A549 (cell line): Measurements from ENCODE around the gene ALDOA. TPM values are rescaled to one million over a fixed set of nuclear protein-coding genes. Genes with fewer than 3 reads are reported as not detected.
A peak's percentile ranks its signal among the peaks of the same experiment; 100 is the strongest.

Experiments
- ATAC-seq, 2 experiments: fragments of 200-7000 bp in 1 of 2; fragments of >200 bp in 1 of 2; cut with Nextera tagmentation in 1 of 2; cut with Tn5 transposase in 1 of 2; 3 replicates each; pipeline versions ENCODE4 v1.8.0 to v1.9.1; 2018 to 2020; ENCODE audit warnings: mild to moderate bottlenecking in 1 of 2, moderate library complexity in 1 of 2
- CTCF ChIA-PET: fragments of 300-600 bp; sonication (Branson Sonifier 250); formaldehyde crosslinking; extraction: SDS; loops from one replicate; lab custom pipeline; 2021; ENCODE audit warnings: antibody characterized with exemption, inconsistent platforms; lab: Yijun Ruan, JAX
- POLR2A ChIA-PET: fragments of 350-600 bp; formaldehyde crosslinking; extraction: SDS; loops from one replicate; lab custom pipeline; 2021; ENCODE audit warnings: antibody characterized with exemption, inconsistent platforms; lab: Yijun Ruan, JAX
- DNase-seq, 2 experiments: peaks; one replicate each; pipeline versions ENCODE4 v3.0.0 to v3.0.0-alpha.2; 2011 to 2016; ENCODE audit warnings: low read depth in 1 of 2, low spot score in 1 of 2
- FAIRE-seq: peaks from 2 replicates; lab custom pipeline; 2011; peaks lifted over from hg19 to GRCh38; lab: Jason Lieb, UNC
- H3K27ac ChIP-seq, 2 experiments: fragments of >200 bp; sonication (Bioruptor Twin); formaldehyde crosslinking; 3 replicates each; pipeline ENCODE4 v1.5.1; 2016 to 2017
- H3K4me1 ChIP-seq: fragments of >200 bp; sonication (Bioruptor Twin); formaldehyde crosslinking; 3 replicates; pipeline ENCODE4 v1.6.1; 2016
- H3K4me2 ChIP-seq: fragments of >200 bp; sonication (Bioruptor Twin); formaldehyde crosslinking; 3 replicates; pipeline ENCODE4 v1.6.1; 2016
- H3K4me3 ChIP-seq: fragments of >200 bp; sonication (Bioruptor Twin); formaldehyde crosslinking; 3 replicates; pipeline ENCODE4 v1.5.1; 2016
- H3K9me3 ChIP-seq: fragments of >200 bp; sonication (Bioruptor Twin); formaldehyde crosslinking; 3 replicates; pipeline ENCODE4 v1.6.1; 2016
- CHD4 ChIP-seq: fragments of 200-600 bp; sonication (generic); IDR thresholded peaks from 2 replicates; pipeline ENCODE4 v1.6.1; 2016; ENCODE audit warnings: antibody characterized with exemption, mild to moderate bottlenecking, borderline replicate concordance
- EHF ChIP-seq: fragments of 250-450 bp; sonication (Bioruptor Pico); IDR thresholded peaks from 2 replicates; pipeline ENCODE4 v1.5.0; 2020; ENCODE audit warnings: mild to moderate bottlenecking
- FOXS1 ChIP-seq: fragments of 250-450 bp; sonication (Bioruptor Pico); IDR thresholded peaks from 2 replicates; pipeline ENCODE4 v1.5.0; 2020; ENCODE audit warnings: mild to moderate bottlenecking, moderate library complexity
- HEYL ChIP-seq: fragments of 250-450 bp; sonication (Bioruptor Pico); IDR thresholded peaks from 2 replicates; pipeline ENCODE4 v1.8.0; 2021; ENCODE audit warnings: mild to moderate bottlenecking, moderate library complexity
- HOXA7 ChIP-seq: fragments of 250-450 bp; sonication (Bioruptor Pico); IDR thresholded peaks from 2 replicates; pipeline ENCODE4 v1.5.0; 2020; ENCODE audit warnings: mild to moderate bottlenecking, moderate library complexity
- HOXB5 ChIP-seq: fragments of 250-450 bp; sonication (Bioruptor Pico); IDR thresholded peaks from 2 replicates; pipeline ENCODE4 v1.5.0; 2020; ENCODE audit warnings: mild to moderate bottlenecking, moderate library complexity
- JUN ChIP-seq, 2 experiments: fragments of >200 bp; sonication (Bioruptor Twin); formaldehyde crosslinking; IDR thresholded peaks; 2 replicates in 1 of 2; 3 replicates in 1 of 2; pipeline ENCODE4 v1.6.1; 2016 to 2017
- MAFK ChIP-seq: fragments of 450-650 bp; IDR thresholded peaks from 2 replicates; pipeline ENCODE4 v1.6.1; 2014; ENCODE audit not compliant: partially characterized antibody
- MYC ChIP-seq: IDR thresholded peaks from 2 replicates; pipeline ENCODE4 v1.6.1; 2012; ENCODE audit warnings: mild to moderate bottlenecking, inconsistent platforms, low read length, improper control_type of control experiment, borderline replicate concordance
- POLR2A ChIP-seq: IDR thresholded peaks from 2 replicates; pipeline ENCODE4 v1.6.1; 2012; ENCODE audit warnings: mild to moderate bottlenecking, low read length
- RAD21 ChIP-seq, 2 experiments: fragments of >200 bp in 1 of 2; sonication (Bioruptor Twin) in 1 of 2; formaldehyde crosslinking in 1 of 2; IDR thresholded peaks in 1 of 2; conservative IDR thresholded peaks in 1 of 2; 2 replicates in 1 of 2; 3 replicates in 1 of 2; pipeline ENCODE4 v1.6.1; 2012 to 2018; ENCODE audit warnings: inconsistent platforms in 1 of 2
- RCOR1 ChIP-seq: fragments of 150-350 bp; IDR thresholded peaks from 2 replicates; pipeline ENCODE4 v1.6.1; 2014; ENCODE audit warnings: antibody characterized with exemption, low read length, low read depth
- SMC3 ChIP-seq: fragments of >200 bp; sonication (Bioruptor Twin); formaldehyde crosslinking; IDR thresholded peaks from 3 replicates; pipeline ENCODE4 v1.6.1; 2018; ENCODE audit warnings: inconsistent platforms
- ZC3H11A ChIP-seq: fragments of 450-650 bp; IDR thresholded peaks from 2 replicates; pipeline ENCODE4 v1.6.1; 2014; ENCODE audit warnings: antibody characterized with exemption, mild to moderate bottlenecking
- ZNF302 ChIP-seq: fragments of 250-450 bp; sonication (Bioruptor Pico); IDR thresholded peaks from 2 replicates; pipeline ENCODE4 v1.9.0; 2021; ENCODE audit warnings: inconsistent platforms, mild to moderate bottlenecking, moderate library complexity
- WGBS: methylation state at CpG from one replicate; pipeline ENCODE4 v1.1.6; 2017; ENCODE audit errors: missing lambda C conversion rate; 5-methylcytosine and 5-hydroxymethylcytosine counted together
- polyA plus RNA-seq, 4 experiments: library from polyadenylated mRNA; depleted of rRNA in 3 of 4; stranded (reverse); fragments of >200 nt; fragmentation: RNase III in 1 of 4; extraction: RNeasy Plus Mini Kit Qiagen cat#74134 plus additional on column Dnase treatment in 1 of 4; gene quantifications; 2 replicates in 3 of 4; 3 replicates in 1 of 4; pipeline ENCODE4 v1.2.3, GENCODE V29; 2011 to 2017
- TF ChIP-seq, protein P1 (sequence below): IDR thresholded peaks from 2 replicates; pipeline ENCODE4 v1.6.1; 2012
- TF ChIP-seq, protein P2 (sequence below): fragments of 200-600 bp; sonication (generic); IDR thresholded peaks from 2 replicates; pipeline ENCODE4 v1.6.1; 2016; ENCODE audit warnings: antibody characterized with exemption, mild to moderate bottlenecking, moderate library complexity
- TF ChIP-seq, protein P3 (sequence below): fragments of >200 bp; sonication (Bioruptor Twin); formaldehyde crosslinking; IDR thresholded peaks from 3 replicates; pipeline ENCODE4 v1.5.1; 2016
- TF ChIP-seq, protein P4 (sequence below): IDR thresholded peaks from 2 replicates; pipeline ENCODE4 v1.6.1; 2012; ENCODE audit warnings: low read depth, borderline replicate concordance
- TF ChIP-seq, protein P5 (sequence below): fragments of 250-450 bp; sonication (Bioruptor Pico); IDR thresholded peaks from 2 replicates; pipeline ENCODE4 v1.5.0; 2020; ENCODE audit warnings: low read depth, mild to moderate bottlenecking, moderate library complexity

ALDOA gene
- polyA plus RNA-seq, 2 of the 4 experiments (the other 2 are of a cell fraction): 741 to 1,286 TPM

DNA sequence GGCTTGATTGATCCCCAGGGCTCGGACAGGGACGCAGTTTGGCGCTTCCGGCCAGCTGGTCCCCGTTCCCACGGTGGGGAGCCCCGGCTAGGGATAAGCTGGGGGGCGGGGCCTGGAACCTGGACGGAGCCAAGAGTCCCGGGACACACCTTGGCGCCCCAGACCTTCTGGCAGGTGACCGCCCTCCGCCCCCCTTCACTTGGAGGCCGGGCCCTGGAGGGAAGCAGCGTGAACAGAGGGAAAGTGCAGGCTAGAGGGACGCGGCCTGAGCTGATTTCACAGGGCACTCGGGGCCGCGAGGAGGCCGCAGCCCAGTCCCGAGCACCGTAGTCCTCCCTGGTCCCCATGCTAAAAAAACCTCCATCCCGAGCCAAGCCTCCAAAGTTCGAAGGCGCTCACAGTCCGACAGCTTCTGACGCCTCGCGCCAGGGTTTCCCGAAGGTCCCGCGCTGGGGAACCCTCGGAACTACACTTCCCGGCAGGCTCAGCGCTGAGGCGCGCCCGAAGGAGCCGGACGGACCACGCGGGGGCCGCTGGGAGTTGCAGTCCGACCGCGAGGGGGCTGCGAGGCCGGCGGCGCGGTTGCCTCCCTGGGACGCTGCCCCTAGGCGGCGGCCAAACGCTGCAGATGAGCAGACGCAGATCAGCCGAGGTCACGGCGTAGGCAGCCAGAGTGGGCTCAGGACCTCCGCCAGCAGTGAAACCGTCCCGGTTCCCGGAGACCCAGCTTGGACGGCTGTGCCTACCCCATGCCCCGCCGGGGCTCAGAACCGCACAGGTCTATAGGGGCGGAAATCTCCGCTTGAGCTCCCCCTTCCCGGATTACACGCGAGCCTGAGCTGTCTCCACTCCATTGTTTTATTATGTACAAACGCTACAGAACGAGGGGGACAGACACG is 26.2 kb downstream of the ALDOA start, which contains the start of gene TBX6:
TBX6 (minus strand) TSS at position 451 of the 899 bp plus-strand sequence. CDS start 731 bp downstream, outside the sequence.
- Histone ChIP-seq H3K4me1 (peaks cover 29% of the 10 kb centered on the region), H3K9me3 (0 out of 3 replicates have a peak, but pooled peaks cover under 1% of the 10 kb centered on the region), H3K27ac (peak within 1 kb of the TSS; percentile 79 to 94), H3K4me2 (peak within 1 kb of the TSS; percentile 88), H3K4me3 (peak within 1 kb of the TSS; percentile 59)
- DNase-seq (peak; percentile 90 to 91), FAIRE-seq (no peak), ATAC-seq (peak; percentile 80 to 93)
- TF ChIP-seq RCOR1: no peak
- TF ChIP-seq, protein P1, sequence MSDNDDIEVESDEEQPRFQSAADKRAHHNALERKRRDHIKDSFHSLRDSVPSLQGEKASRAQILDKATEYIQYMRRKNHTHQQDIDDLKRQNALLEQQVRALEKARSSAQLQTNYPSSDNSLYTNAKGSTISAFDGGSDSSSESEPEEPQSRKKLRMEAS: peak; percentile 64; the same call in 1 of the 2 replicates
- peak; percentile 76 to 82 for TF ChIP-seq RAD21 (conservative IDR thresholded peaks at IDR 0.05 in 1 of 2, IDR thresholded peaks at IDR 0.05 in 1 of 2)
- no peak for TF ChIP-seq ZC3H11A
- TF ChIP-seq, protein P2, sequence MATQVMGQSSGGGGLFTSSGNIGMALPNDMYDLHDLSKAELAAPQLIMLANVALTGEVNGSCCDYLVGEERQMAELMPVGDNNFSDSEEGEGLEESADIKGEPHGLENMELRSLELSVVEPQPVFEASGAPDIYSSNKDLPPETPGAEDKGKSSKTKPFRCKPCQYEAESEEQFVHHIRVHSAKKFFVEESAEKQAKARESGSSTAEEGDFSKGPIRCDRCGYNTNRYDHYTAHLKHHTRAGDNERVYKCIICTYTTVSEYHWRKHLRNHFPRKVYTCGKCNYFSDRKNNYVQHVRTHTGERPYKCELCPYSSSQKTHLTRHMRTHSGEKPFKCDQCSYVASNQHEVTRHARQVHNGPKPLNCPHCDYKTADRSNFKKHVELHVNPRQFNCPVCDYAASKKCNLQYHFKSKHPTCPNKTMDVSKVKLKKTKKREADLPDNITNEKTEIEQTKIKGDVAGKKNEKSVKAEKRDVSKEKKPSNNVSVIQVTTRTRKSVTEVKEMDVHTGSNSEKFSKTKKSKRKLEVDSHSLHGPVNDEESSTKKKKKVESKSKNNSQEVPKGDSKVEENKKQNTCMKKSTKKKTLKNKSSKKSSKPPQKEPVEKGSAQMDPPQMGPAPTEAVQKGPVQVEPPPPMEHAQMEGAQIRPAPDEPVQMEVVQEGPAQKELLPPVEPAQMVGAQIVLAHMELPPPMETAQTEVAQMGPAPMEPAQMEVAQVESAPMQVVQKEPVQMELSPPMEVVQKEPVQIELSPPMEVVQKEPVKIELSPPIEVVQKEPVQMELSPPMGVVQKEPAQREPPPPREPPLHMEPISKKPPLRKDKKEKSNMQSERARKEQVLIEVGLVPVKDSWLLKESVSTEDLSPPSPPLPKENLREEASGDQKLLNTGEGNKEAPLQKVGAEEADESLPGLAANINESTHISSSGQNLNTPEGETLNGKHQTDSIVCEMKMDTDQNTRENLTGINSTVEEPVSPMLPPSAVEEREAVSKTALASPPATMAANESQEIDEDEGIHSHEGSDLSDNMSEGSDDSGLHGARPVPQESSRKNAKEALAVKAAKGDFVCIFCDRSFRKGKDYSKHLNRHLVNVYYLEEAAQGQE: no peak
- TF ChIP-seq POLR2A: peak; percentile 53
- TF ChIP-seq HEYL (CRISPR knock-in tag): no peak
- peak in 1 of 2 experiments; percentile 47; a peak in 1 of 5 replicates for TF ChIP-seq JUN (IDR thresholded peaks at IDR 0.05)
- TF ChIP-seq, protein P3, sequence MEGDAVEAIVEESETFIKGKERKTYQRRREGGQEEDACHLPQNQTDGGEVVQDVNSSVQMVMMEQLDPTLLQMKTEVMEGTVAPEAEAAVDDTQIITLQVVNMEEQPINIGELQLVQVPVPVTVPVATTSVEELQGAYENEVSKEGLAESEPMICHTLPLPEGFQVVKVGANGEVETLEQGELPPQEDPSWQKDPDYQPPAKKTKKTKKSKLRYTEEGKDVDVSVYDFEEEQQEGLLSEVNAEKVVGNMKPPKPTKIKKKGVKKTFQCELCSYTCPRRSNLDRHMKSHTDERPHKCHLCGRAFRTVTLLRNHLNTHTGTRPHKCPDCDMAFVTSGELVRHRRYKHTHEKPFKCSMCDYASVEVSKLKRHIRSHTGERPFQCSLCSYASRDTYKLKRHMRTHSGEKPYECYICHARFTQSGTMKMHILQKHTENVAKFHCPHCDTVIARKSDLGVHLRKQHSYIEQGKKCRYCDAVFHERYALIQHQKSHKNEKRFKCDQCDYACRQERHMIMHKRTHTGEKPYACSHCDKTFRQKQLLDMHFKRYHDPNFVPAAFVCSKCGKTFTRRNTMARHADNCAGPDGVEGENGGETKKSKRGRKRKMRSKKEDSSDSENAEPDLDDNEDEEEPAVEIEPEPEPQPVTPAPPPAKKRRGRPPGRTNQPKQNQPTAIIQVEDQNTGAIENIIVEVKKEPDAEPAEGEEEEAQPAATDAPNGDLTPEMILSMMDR: peak; percentile 49; the same call in 2 of the 3 replicates
- TF ChIP-seq, protein P4, sequence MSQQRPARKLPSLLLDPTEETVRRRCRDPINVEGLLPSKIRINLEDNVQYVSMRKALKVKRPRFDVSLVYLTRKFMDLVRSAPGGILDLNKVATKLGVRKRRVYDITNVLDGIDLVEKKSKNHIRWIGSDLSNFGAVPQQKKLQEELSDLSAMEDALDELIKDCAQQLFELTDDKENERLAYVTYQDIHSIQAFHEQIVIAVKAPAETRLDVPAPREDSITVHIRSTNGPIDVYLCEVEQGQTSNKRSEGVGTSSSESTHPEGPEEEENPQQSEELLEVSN: peak; percentile 80; the same call in 1 of the 2 replicates
- no peak for TF ChIP-seq FOXS1 (CRISPR knock-in tag)
- TF ChIP-seq SMC3: peak; percentile 50
- POLR2A ChIA-PET: interaction anchor here (0.6 to 4.9 kb wide), 5 partner anchors 15 to 326 kb away, joined by 3 to 67 read pairs (median 4); partner anchors contain the start of gene ALDOA
- WGBS: 18% methylated on average over 27 of the region's 76 CpGs
- CTCF ChIA-PET: interaction anchor here (0.6 to 9.6 kb wide), 50 partner anchors 8 to 551 kb away, joined by 3 to 153 read pairs (median 6); partner anchors contain the start of genes ALDOA, DCTPP1, GDPD3 and PPP4C

DNA sequence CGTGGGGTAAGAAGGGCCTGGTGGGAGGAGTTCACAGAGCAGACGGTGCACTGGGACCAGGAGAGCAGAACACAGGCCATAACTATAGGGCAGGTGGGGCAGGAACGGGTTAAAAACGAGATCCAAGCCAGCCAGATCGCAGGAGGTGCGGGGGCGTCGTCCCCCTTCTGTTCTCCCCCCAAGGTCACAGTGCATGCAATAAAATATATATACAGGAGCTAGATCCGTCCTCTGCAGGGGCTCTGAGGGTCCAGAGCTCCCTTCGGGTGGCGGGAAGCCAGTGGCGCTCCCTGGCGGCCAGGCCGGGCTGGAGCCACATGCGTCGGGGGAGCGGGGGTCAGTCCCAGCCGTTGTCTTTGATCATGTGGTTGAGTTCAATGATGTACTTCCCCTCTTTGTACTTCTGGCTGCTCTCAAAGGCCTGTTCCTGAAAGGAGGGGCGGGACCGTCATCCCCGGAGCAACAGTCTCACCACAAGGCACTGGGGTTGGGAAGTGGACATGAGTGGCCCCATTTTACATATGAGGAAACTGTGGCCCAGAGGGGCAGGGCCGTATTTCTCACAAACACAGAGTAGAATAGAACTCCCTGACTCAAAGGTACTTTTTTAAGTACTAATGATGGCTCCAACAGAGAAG is 26.9 kb downstream of the ALDOA start:
- FAIRE-seq (no peak), ATAC-seq (peak; percentile 53 to 77), DNase-seq (peak; percentile 85 to 96)
- peaks cover 29% of the 10 kb centered on the region for H3K4me1 ChIP-seq
- peak overlapping the region; percentile 79 to 94 for H3K27ac ChIP-seq
- H3K9me3 ChIP-seq: 0 out of 3 replicates have a peak, but pooled peaks cover 9% of the 10 kb centered on the region
- peak overlapping the region; percentile 88 for H3K4me2 ChIP-seq
- CTCF ChIA-PET: interaction anchor here (0.6 to 9.6 kb wide), 46 partner anchors 9 to 545 kb away, joined by 3 to 153 read pairs (median 6); partner anchors contain the start of genes ALDOA, DCTPP1, GDPD3 and PPP4C
- POLR2A ChIA-PET: interaction anchor here (0.7 to 4.9 kb wide), 4 partner anchors 16 to 40 kb away, joined by 3 to 67 read pairs (median 5); partner anchors contain the start of gene ALDOA
- H3K4me3 ChIP-seq: peak overlapping the region; percentile 59
- 9% methylated on average over 22 of the region's 22 CpGs for WGBS
- TF ChIP-seq HOXA7 (no peak; the same call in 1 of the 2 replicates), ZNF302 (CRISPR knock-in tag) (peak; percentile 78; the same call in 1 of the 2 replicates), HOXB5 (CRISPR knock-in tag) (peak; percentile 57; the same call in 1 of the 2 replicates), FOXS1 (CRISPR knock-in tag) (0 out of 2 replicates have a peak, but pooled peaks have one; percentile 67), EHF (CRISPR knock-in tag) (peak; percentile 80), MYC (peak; percentile 92), CHD4 (peak; percentile 89), SMC3 (peak; percentile 64; the same call in 2 of the 3 replicates), MAFK (no peak), JUN (IDR thresholded peaks at IDR 0.05) (0 out of 5 replicates have a peak, but pooled peaks of 1 of the 2 experiments have one; percentile 10)
- TF ChIP-seq, protein P1: peak; percentile 92
- TF ChIP-seq, protein P5, sequence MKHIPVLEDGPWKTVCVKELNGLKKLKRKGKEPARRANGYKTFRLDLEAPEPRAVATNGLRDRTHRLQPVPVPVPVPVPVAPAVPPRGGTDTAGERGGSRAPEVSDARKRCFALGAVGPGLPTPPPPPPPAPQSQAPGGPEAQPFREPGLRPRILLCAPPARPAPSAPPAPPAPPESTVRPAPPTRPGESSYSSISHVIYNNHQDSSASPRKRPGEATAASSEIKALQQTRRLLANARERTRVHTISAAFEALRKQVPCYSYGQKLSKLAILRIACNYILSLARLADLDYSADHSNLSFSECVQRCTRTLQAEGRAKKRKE (CRISPR knock-in tag): peak; percentile 90; the same call in 1 of the 2 replicates
- TF ChIP-seq, protein P3: peak; percentile 68
